ENCODE results near the gene NLRP9.

NLRP9 gene

GRCh38 chr19:55673465-55673864, 64.7 kb downstream of the NLRP9 start:
- no peak for DNase-seq (ENCODE audit: low spot score)

DNA sequence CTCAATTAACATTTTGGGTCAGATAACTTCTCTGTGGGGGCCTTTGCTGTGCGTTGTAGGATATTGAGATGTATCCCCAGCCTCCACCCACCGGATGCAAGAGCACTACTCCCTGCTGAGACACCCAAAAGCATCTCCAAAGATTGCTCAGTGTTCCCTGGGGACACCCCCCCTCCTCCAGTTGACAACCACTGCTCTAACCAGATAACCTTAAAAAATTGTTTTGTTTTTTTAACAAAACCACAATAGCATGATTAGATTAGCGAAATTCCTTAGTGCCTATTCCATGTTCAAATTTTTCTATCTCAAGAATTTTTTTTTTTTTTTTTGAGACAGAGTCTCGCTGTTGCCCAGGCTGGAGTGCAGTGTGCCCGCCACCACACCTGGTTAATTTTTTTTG, 65.8 kb downstream of the NLRP9 start:
- DNase-seq (ENCODE audit: low spot score): no peak

- DNase-seq (ENCODE audit: low spot score): no peak
Observed at GRCh38 chr19:55671054-55671378, 67.2 kb downstream of the NLRP9 start.

DNA sequence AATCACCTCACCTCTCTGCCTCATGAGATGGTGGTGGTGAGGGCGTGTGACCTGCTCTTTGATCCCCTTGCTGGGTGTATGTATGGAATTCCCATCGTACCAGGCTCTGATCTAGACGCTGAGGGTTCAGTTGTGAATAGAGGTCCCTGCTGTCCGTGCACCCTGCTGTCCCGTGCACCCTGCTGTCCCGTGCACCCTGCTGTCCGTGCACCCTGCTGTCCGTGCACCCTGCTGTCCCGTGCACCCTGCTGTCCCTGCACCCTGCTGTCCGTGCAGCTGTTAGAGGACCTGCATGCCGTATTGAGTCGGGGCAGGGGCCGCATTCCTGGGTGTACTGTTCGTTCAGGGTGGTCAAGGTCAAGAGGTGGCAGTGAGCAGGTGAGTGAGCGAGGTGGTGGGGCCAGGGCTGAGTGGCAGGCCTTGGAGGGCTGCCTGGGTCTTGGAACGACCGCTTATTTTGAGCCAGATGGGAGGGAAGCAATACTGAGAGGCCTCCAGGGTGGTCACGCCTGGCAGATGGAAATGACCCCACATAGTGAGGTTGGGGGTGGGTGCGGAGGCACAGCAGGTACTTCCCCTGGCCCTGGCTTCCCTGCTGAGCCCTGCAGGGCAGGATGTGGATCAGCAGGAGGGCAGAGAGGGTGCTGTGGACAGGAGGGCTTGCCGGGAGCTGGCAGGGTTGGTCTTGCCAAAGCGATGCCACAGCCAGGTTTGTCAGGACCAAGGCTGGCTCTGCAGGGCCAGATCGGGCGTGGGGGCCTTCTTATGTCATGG, 67.7 kb downstream of the NLRP9 start:
- DNase-seq (ENCODE audit: low spot score): peak; percentile 85

DNA sequence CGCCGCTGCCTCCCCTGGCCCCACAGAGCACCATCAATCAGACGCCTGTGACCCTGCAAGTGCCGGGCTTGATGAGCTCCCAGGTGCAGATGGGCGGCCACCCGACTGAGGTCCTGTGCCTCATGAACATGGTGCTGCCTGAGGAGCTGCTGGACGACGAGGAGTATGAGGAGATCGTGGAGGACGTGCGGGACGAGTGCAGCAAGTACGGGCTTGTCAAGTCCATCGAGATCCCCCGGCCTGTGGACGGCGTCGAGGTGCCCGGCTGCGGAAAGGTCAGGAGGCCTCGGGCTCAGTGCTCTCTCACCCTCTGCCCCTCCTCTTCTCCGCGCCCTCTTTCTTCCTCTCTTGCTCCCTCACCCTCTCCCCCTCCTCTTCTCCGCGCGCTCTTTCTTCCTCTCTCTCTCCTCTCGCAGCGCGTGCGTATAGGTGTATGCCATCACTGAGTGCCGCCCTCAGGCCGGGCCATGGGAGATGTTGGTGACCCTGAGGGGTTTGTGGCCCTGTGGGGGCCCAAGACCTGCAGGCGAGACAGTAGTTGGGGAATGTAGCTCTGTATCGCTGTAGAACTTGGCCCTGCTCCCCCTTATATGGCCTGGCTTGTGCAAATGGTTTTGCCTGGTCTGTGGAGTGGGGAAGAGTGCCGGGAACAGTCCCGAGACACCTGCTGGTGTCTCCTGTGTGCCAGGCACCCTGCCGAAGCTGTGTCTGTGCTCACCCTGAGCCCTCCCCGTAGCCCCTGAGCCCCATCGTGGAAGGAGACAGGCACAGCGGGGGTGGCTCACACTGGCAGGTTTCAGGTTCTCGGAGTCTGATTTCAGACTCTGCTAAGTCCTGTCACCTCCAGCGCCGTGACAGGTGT, 68.6 kb downstream of the NLRP9 start:
- no peak for DNase-seq (ENCODE audit: low spot score)

DNA sequence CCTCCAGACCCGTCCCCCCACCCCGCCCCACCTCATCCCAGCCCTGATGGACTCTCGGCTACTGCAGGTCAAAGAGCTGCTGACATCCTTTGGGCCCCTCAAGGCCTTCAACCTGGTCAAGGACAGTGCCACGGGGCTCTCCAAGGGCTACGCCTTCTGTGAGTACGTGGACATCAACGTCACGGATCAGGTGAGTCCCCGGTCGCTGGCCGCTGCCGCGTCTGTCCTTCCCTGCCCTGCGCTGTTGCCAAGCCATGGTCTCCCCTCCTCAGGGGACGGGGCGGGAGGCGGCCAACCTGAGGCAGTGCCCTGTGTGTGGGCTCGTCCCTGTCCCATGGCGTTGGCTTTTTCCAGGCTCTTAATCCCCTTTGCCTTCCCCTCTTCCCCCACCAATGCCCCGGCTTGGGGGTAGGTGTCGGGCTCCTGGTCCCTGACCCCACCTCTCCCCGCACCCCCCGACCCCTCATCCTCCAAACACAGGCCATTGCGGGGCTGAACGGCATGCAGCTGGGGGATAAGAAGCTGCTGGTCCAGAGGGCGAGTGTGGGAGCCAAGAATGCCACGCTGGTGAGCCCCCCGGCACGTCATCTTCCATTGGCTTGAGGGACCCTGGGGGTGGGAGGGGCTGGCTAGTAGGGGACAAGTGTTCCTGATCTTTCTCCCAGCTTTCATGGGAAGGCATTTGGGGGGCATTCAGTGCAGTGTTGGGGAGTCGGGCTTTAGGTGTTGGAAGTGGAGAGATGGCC, 69.4 kb downstream of the NLRP9 start:
- no peak for DNase-seq (ENCODE audit: low spot score)

DNA sequence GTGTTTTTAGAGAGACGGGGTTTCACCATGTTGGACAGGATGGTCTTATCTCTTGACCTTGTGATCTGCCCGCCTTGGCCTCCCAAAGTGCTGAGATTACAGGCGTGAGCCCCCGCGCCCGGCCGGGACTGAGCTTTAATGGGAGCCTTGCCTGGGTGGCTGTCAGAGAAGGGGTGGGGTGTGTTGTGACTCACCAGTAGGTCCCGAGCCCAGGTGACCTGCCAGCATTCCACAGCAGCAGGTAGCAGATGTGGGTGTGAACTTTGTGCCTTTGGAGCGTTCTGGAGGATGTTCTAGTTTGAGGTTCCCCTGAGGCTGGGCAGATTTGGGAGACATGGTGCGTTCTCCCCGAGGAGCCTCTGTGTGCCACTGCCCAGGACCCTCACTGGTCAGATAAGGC, 70.2 kb downstream of the NLRP9 start:
- DNase-seq (ENCODE audit: low spot score): no peak

GRCh38 chr19:55667511-55667910, 70.7 kb downstream of the NLRP9 start:
- DNase-seq (ENCODE audit: low spot score): no peak

- no peak for DNase-seq (ENCODE audit: low spot score)
Observed at GRCh38 chr19:55667006-55667381, 71.2 kb downstream of the NLRP9 start.

GRCh38 chr19:55666343-55667005, 71.7 kb downstream of the NLRP9 start:
- DNase-seq (ENCODE audit: low spot score): no peak

GRCh38 chr19:55663846-55664536, 74.2 kb downstream of the NLRP9 start:
- DNase-seq (ENCODE audit: low spot score): no peak

- no peak for DNase-seq (ENCODE audit: low spot score)
Observed at GRCh38 chr19:55661826-55662225, 76.4 kb downstream of the NLRP9 start.

- DNase-seq (ENCODE audit: low spot score): no peak
Observed at GRCh38 chr19:55660991-55661390, 77.2 kb downstream of the NLRP9 start.

GRCh38 chr19:55660404-55660803, 77.8 kb downstream of the NLRP9 start:
- DNase-seq (ENCODE audit: low spot score): no peak

- DNase-seq (ENCODE audit: low spot score): no peak
Observed at GRCh38 chr19:55659822-55660221, 78.4 kb downstream of the NLRP9 start.

- no peak for DNase-seq (ENCODE audit: low spot score)
Observed at GRCh38 chr19:55658846-55659459, 79.2 kb downstream of the NLRP9 start.

All from left forelimb (tissue), 1 donor.